ENCODE data around the gene ZNF136.

ZNF136 gene

DNA sequence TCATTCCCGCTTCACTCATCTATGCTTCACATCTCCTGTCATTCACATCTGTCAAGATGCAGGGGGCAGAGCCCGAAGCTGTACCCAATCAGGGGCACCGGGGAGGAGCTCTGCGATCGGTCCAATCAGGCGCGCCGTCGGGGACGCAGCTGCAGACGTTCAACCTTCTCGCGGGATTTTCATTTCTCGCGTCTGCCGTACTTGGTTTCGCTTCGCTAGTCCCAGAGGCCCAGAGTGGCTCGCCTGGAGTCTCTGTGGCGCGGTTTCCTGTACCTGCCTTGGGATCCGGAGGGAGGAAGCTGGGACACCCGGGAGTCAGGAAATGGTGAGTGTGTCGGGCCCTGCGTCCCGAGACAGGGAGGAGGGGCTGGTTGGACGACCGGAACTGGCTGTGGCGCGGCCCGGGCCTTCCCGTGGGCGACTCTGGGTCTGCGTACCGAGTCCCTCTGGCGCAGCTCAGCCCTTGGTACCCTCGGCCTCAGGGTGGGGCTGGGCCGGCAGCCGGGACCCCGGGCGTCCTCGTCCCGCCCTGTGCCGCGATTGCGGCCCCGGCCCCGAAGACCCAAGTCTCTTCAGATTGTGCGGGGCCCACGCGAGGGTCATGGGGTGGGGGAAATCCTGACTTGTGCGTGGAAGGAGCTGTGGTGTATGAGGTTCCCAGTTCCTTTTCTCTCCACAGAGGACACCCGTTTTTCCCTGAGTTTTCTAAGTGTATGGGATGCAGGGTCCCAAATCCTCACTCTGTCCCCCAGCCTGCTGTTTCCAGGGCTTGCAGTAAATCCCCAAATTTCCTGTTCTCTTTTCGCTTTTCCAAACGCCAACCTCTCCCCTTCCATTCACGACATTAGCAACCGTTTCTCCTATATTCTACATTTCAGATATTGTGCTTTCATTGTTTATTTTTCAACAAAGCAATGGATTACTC lies at the start of gene ZNF136:
Gene ZNF136, plus strand, starts transcription at position 215 of the 925 bp plus-strand sequence. Its CDS starts 108 bp downstream, at position 323.
- DNase-seq (ENCODE audit: low read depth): peak; percentile 94

DNA sequence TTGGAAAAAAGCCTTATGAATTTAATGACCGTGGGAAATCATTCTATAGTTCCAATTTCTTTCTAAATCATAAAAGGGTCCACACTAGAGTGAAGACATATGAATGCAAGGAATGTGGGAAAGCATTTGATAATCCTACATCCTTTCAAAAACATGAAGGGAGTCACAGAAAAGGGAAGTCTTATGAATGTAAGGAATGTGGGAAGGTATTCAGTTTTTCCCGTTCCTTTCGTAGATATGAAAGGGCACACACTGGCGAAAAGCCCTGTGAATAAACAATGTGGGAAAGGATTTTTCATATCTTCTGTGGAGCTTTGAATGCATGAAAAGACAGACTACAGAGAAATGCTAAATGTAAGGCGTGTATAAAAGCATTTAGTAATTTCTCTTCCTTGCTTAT lies 49.8 kb upstream of the ZNF136 start:
- DNase-seq (ENCODE audit: low read depth): no peak

DNA sequence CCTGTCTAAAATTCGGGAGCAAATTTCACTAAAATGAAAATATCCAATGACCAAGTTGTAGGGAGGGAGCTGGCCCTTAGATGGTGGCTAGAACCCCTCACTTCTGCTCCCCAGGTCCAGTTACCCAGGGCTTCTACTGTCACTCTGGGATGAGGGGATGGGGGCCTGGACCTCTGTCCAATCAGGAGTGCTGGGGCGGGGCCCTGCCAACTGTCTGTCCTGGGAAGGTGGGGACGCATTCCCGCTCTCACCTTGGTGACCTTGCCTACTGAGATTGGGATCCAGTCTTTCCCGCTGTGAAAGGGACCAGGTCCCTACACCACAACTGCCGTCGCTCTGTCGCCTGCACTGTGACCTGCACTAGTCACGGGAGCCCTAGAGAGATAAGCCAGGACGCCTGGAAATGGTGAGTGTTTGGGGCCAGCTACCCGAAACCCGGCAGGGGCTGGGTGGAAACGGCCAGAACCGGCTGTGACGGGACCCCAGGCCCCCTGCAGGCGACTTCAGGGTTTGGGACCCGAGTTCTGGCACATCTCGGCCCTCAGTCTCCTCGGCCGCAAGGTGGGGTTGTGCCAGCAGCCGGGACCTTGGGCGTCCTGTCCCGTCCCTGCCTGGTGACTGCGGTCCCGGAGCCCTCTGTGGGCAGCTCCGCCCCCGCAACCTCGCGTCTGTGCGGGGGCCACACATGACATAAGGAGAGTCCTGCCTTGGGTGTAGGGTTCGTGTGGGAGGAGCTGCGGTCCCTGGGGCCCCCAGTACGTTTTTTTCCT lies 45.5 kb upstream of the ZNF136 start:
- no peak for DNase-seq (ENCODE audit: low read depth)

DNA sequence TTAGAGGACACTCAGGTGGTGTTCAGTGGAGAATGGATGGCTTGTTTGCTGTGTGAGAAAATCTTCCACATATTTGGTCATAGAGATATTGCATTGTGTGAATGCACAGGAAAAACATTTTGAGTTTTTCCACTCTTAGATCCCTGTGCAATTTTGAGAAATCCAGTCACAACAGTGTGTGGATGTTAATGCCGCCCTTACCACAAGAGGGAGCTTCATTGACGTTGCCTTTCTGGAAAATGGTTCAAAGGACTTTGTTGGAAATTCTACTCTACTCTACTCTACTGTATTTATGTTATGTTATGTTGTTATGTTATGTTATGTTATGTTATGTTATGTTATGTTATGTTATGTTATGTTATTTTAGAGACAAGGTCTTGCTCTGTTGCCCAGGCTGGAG lies 36.2 kb upstream of the ZNF136 start:
- no peak for DNase-seq (ENCODE audit: low read depth)

DNA sequence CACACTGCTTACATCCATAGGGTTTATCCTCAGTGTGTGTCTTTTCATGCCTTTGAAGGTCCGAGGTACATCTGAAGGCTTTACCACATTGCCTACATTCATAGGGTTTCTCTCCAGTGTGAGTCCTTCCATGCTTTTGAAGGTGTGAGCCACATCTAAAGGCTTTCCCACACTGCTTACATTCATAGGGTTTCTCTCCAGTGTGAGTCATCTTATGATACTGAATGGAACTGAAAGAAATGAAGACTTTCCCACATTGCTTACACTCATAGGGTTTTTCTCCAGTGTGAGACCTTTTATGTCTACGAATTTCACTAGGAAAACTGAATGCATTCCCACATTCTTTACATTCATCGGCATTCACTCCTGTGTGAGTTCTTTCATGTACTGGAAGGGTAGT lies 29.8 kb upstream of the ZNF136 start:
- peak; percentile 50 for DNase-seq (ENCODE audit: low read depth)

- no peak for DNase-seq (ENCODE audit: low read depth)
Observed at GRCh38 chr19:12137221-12137940, 25.5 kb upstream of the ZNF136 start.

- DNase-seq (ENCODE audit: low read depth): no peak
Observed at GRCh38 chr19:12139269-12139668, 23.6 kb upstream of the ZNF136 start.

DNA sequence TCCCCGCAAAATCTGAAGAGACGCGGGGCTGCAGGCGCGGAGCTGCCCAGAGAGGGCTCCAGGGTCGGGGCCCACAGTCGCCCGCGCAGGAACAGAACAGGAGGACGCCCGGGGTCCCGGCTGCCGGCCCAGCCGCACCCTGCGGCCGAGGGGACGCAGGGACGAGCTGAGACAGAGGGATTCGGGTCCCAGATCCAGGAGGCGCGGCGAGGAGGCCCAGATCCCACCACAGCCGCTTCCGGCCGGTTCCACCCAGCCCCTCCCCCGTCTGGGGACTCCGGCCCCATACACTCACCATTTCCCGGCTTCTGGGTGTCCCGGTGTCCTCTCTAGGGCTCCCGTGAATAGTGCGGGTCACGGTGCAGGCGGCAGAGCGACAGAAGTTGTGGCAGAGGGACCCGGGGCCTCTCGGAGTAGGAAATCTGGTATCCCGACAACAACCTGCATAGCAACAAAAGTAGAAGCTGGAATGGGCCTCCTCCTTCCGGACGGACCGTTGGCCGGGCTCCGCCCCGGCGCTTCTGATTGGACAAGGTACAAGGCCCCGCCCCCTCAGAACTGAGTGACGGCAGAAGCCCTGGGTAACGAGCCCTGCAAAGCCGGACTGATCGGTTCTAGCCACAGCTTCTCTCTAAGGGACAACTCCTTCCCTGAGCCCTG lies 22.9 kb upstream of the ZNF136 start, which contains the start of gene ZNF20:
Gene ZNF20, minus strand, starts transcription at position 466 of the 660 bp plus-strand sequence. Its CDS starts 168 bp downstream, at position 298.
- DNase-seq (ENCODE audit: low read depth): peak; percentile 90

DNA sequence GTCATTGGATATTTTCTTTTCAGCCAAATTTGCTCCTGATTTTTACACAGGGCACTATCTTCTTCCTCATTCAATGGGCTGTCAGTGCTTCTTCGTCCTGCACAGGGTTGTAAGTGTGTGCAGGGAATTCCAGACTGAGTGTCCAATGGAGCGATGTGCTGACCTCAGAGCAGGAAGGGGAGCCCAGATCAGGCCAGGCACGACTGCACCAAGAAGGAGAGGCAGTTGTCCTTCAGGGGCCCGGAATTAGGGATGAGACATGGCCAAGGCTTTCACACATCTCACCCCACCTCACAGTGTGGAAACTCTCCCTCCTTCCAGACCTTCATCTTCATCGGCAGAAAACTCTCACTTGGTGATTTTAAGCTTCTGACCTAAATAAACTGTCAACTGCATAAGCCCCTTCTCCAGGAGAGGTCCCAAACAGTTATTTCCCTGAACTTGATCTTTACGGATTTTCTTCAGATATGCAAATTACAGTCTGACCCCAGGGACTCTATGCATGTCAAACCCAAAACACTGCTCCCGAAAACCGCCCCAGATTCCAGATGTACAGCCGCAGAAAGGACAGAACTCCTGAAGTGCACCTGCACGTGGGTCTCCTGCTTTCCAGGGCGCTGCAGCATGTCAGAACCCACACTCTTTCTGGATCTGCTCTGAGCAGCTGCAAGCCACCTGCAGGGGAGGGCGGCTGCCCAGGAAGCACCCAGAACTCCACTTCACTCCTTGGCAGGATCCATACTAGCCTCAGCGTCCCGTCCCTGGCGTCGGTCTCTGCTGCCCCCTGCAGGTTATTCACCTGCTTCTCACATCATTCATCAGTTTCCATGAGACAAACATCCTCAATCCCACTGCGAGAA lies 22.1 kb upstream of the ZNF136 start:
- DNase-seq (ENCODE audit: low read depth): peak; percentile 76

GRCh38 chr19:12141405-12141736 lies 21.5 kb upstream of the ZNF136 start:
- no peak for DNase-seq (ENCODE audit: low read depth)

DNA sequence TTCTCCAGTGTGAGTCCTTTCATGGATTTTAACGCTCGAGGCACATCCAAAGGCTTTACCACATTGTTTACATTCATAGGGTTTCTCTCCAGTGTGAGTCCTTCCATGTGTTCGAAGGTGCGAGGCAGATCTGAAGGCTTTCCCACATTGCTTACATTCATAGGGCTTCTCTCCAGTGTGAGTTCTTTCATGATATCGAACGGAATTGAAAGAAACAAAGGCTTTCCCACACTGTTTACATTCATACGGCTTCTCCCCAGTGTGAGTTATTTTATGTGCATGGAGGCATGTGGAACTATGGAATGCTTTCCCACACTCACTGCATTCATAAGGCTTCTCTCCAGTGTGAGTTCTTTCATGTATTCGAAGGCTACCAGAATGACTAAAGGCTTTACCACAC lies 17.5 kb upstream of the ZNF136 start:
- no peak for DNase-seq (ENCODE audit: low read depth)

DNA sequence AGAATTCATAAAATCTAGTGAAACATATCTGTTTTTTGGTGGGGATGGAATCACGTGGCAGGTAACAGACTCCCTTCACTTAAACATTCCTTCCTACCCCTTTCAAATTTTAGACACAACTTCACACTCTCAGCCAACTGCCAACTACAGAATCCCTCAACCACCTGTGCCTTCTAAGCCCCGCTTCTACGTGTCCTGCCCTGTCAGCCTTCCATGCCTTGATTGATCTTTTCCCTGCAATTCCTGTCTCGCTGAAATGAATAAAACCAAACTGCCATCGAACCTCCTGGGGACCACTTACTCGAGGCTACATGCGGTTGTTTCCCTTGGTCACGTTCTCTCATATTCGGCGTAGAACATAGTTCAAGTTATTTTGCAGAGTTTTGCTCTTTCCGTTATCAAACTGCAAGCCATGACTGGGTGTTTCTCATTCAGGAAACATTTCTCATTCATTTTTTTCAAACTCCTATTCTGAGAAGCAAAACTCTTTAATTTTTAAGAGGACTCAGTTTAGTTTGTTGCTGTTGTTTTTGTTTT lies 7.5 kb upstream of the ZNF136 start:
- DNase-seq (ENCODE audit: low read depth): no peak

DNA sequence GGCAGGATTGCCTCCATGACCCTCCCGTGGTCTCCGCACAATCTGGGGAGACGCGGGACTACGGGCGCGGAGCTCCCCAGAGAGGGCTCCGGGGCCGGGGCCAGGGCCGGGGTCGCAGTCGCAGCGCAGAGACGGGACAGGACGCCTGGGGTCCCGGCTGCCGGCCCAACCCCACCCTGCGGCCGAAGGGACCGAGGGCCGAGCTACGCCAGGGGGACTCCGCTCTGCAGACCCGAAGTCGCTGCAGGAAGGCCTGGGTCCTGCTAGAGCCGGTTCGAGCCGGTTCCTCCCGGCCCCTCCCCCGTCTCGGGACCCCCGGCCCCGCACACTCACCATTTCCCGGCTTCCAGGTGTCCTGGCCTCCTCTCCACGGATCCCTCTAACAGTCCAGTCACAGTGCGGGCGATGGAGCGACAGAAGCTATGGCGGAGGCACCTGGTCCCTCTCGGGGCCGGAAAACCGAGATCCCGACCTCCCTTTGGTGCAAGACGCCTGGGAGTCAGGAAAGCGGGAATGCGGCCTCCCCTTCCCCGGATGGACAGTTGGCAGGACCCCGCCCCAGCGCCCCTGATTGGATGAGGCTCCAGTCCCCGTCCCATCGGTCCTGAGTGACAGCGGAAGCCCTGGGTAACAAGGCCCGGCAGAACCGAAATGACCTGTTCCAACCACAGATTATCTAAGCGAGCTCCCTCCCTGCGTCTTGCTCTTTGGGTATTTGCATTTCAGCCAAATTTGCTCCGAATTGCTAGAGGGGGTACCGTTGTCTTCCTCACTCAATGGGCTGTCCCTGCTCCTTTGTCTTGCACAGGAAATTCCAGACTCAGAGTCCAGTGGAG lies 6.5 kb upstream of the ZNF136 start, which contains the start of gene ZNF625:
Gene ZNF625, minus strand, starts transcription at position 512 of the 836 bp plus-strand sequence. Its CDS starts 176 bp downstream, at position 336.
- peak; percentile 79 for DNase-seq (ENCODE audit: low read depth)

GRCh38 chr19:12159773-12160414 lies 3.0 kb upstream of the ZNF136 start:
- DNase-seq (ENCODE audit: low read depth): no peak

GRCh38 chr19:12162513-12162881 lies 399 bp upstream of the ZNF136 start:
- no peak for DNase-seq (ENCODE audit: low read depth)

DNA sequence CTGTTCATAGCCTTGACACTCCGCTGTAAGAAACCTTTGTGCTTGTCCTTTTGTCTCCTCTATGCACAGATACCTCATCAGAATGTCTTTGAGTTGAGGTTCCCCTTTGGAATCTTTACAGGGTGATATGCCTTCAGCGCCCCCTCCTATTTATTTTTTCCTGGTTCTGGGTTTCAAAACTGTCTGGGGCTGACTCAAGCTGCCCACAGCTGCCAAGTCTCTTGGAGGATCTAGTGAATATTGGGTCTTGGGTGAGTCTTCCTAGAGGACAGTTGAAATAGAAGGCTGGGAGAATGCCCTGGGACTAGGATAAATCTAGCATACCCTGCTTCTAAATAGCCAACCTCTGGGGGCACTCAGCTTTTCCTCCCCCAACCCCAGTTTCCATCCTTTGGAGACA lies 930 bp downstream of the ZNF136 start:
- DNase-seq (ENCODE audit: low read depth): peak; percentile 39

- DNase-seq (ENCODE audit: low read depth): no peak
Observed at GRCh38 chr19:12166626-12167025, 3.7 kb downstream of the ZNF136 start.

DNA sequence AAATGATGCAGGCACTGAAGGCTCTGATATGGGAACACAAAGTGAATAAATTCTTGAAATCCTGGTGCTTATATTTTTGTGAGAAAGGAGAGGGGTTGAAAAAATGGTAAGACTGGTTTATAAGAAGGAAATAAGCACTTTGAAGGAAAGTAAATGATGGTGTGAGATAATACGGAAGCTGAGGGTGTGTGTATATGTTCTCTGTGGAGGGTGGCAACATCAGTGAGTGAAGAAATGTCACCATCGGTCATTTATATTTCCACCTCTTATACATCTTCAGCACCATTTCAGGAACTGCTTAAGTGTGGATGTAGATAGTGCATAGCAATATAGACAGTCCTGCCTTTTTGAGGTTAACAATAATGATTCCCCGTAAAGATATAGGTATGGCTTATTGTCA lies 17.5 kb downstream of the ZNF136 start:
- no peak for DNase-seq (ENCODE audit: low read depth)

DNA sequence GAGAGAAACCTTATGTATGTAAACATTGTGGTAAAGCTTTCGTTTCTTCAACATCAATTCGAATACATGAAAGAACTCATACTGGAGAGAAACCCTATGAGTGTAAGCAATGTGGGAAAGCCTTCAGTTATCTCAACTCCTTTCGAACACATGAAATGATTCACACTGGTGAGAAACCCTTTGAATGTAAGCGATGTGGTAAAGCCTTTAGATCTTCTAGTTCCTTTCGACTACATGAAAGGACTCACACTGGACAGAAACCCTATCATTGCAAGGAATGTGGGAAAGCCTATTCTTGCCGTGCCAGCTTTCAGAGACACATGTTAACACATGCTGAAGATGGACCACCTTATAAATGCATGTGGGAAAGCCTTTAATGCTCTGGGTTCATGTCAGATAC lies 24.7 kb downstream of the ZNF136 start:
- DNase-seq (ENCODE audit: low read depth): peak; percentile 17

Measured in amniotic epithelial cell (primary cell).